SIG-M5 (cell line): ENCODE data around the gene MYO3B.
"Not testable (repeated sequence)": the region's sequence is repeated elsewhere in the genome, so short reads cannot be mapped to it uniquely, and the experiment has no call there.

ENCODE experiments used
- DNase-seq: peaks from one replicate; lab custom pipeline; 2025; lab: John Stamatoyannopoulos, UW

Gene MYO3B

GRCh38 chr2:170339750-170340692 lies 162.1 kb downstream of the MYO3B start:
- no peak for DNase-seq

GRCh38 chr2:170340693-170341068 lies 162.7 kb downstream of the MYO3B start:
- DNase-seq = no peak

- DNase-seq = no peak
Measured at GRCh38 chr2:170341684-170342623, 164.0 kb downstream of the MYO3B start.

GRCh38 chr2:170344663-170345346 lies 166.9 kb downstream of the MYO3B start:
- no peak for DNase-seq

GRCh38 chr2:170345607-170346006 lies 167.7 kb downstream of the MYO3B start:
- DNase-seq = no peak

GRCh38 chr2:170349269-170349668 lies 171.3 kb downstream of the MYO3B start:
- DNase-seq = not testable (repeated sequence)

- no peak for DNase-seq
Measured at GRCh38 chr2:170350929-170351826, 173.2 kb downstream of the MYO3B start.

- DNase-seq = no peak
Measured at GRCh38 chr2:170353723-170354122, 175.8 kb downstream of the MYO3B start.

- no peak for DNase-seq
Measured at GRCh38 chr2:170354388-170354787, 176.4 kb downstream of the MYO3B start.

- DNase-seq = no peak
Measured at GRCh38 chr2:170354855-170355780, 177.2 kb downstream of the MYO3B start.

GRCh38 chr2:170359466-170359865 lies 181.5 kb downstream of the MYO3B start:
- DNase-seq = no peak

- no peak for DNase-seq
Measured at GRCh38 chr2:170360546-170361089, 182.7 kb downstream of the MYO3B start.

GRCh38 chr2:170361090-170361936 lies 183.4 kb downstream of the MYO3B start:
- DNase-seq = no peak

- no peak for DNase-seq
Measured at GRCh38 chr2:170362313-170362870, 184.4 kb downstream of the MYO3B start.

- DNase-seq = no peak
Measured at GRCh38 chr2:170362871-170363631, 185.1 kb downstream of the MYO3B start.

GRCh38 chr2:170365003-170365402 lies 187.1 kb downstream of the MYO3B start:
- DNase-seq = no peak

- DNase-seq = no peak
Measured at GRCh38 chr2:170365686-170366085, 187.7 kb downstream of the MYO3B start.

- no peak for DNase-seq
Measured at GRCh38 chr2:170368370-170368769, 190.4 kb downstream of the MYO3B start.
